ENCODE data around the gene EIF4G1.

Gene EIF4G1

GRCh38 chr3:184275961-184276910, 38.2 kb upstream of the EIF4G1 start, which contains the start of gene ECE2:
Gene ECE2, plus strand, starts transcription at chr3:184276022. Its CDS starts 132 bp downstream, at chr3:184276154.
- Histone ChIP-seq H4K20me1 (ENCODE audit: control insufficient read depth, insufficient read depth, low read depth, low read length) (no peaks in the 10 kb centered on the region), H3K79me2 (ENCODE audit: control insufficient read depth, low read length) (no peaks in the 10 kb centered on the region), H3K9me2 (replicated peaks; ENCODE audit: control insufficient read depth, low read length) (no peaks in the 10 kb centered on the region), H3K4me3 (ENCODE audit: low read length) (no peak within 1 kb of the TSS), H3K9me3 (ENCODE audit: control insufficient read depth, insufficient read depth, low read length) (no peaks in the 10 kb centered on the region), H3K27me3 (ENCODE audit: control insufficient read depth, low read length) (peaks cover 14% of the 10 kb centered on the region), H3K4me1 (ENCODE audit: control insufficient read depth, low read length) (no peaks in the 10 kb centered on the region), H3F3A (ENCODE audit: control insufficient read depth, insufficient read depth) (no peaks in the 10 kb centered on the region), H3K4me2 (ENCODE audit: low read length) (no peak within 1 kb of the TSS), H3K36me3 (ENCODE audit: control insufficient read depth, low read length) (no peaks in the 10 kb centered on the region), H3K27ac (ENCODE audit: low read depth, low read length) (no peak within 1 kb of the TSS)
- TF ChIP-seq EZH2phosphoT487 (IDR thresholded peaks at IDR 0.05; ENCODE audit: borderline replicate concordance, low read length): no peak
- TF ChIP-seq CTCF (IDR thresholded peaks at IDR 0.05; ENCODE audit: low read depth, low read length, poor library complexity, severe bottlenecking): no peak

- H3K27me3 ChIP-seq (ENCODE audit: control insufficient read depth, low read length): peaks cover 14% of the 10 kb centered on the region
Observed at GRCh38 chr3:184277366-184277765, 37.0 kb upstream of the EIF4G1 start.

GRCh38 chr3:184282941-184283340, 31.5 kb upstream of the EIF4G1 start:
- no peak for TF ChIP-seq EZH2phosphoT487 (IDR thresholded peaks at IDR 0.05; ENCODE audit: borderline replicate concordance, low read length)
- no peak for TF ChIP-seq CTCF (IDR thresholded peaks at IDR 0.05; ENCODE audit: low read depth, low read length, poor library complexity, severe bottlenecking)
- H3K27me3 ChIP-seq (ENCODE audit: control insufficient read depth, low read length): peaks cover 8% of the 10 kb centered on the region
- H3K27ac ChIP-seq (ENCODE audit: low read depth, low read length): no peak overlapping the region
- no peak overlapping the region for H3K4me2 ChIP-seq (ENCODE audit: low read length)
- no peaks in the 10 kb centered on the region for H3K9me3 ChIP-seq (ENCODE audit: control insufficient read depth, insufficient read depth, low read length)
- H3K79me2 ChIP-seq (ENCODE audit: control insufficient read depth, low read length): no peaks in the 10 kb centered on the region
- H3K9me2 ChIP-seq (replicated peaks; ENCODE audit: control insufficient read depth, low read length): no peaks in the 10 kb centered on the region
- no peaks in the 10 kb centered on the region for H3K36me3 ChIP-seq (ENCODE audit: control insufficient read depth, low read length)
- H3K4me1 ChIP-seq (ENCODE audit: control insufficient read depth, low read length): no peaks in the 10 kb centered on the region
- no peaks in the 10 kb centered on the region for H3F3A ChIP-seq (ENCODE audit: control insufficient read depth, insufficient read depth)
- H3K4me3 ChIP-seq (ENCODE audit: low read length): no peak overlapping the region
- H4K20me1 ChIP-seq (ENCODE audit: control insufficient read depth, insufficient read depth, low read depth, low read length): no peaks in the 10 kb centered on the region

More at GRCh38 chr3:184277366-184277765, 37.0 kb upstream of the EIF4G1 start:
- H3K79me2 ChIP-seq (ENCODE audit: control insufficient read depth, low read length): no peaks in the 10 kb centered on the region
- H3K9me3 ChIP-seq (ENCODE audit: control insufficient read depth, insufficient read depth, low read length): no peaks in the 10 kb centered on the region
- no peak for TF ChIP-seq CTCF (IDR thresholded peaks at IDR 0.05; ENCODE audit: low read depth, low read length, poor library complexity, severe bottlenecking)
- TF ChIP-seq EZH2phosphoT487 (IDR thresholded peaks at IDR 0.05; ENCODE audit: borderline replicate concordance, low read length): no peak
- H3K4me3 ChIP-seq (ENCODE audit: low read length): no peak overlapping the region
- no peak overlapping the region for H3K27ac ChIP-seq (ENCODE audit: low read depth, low read length)
- H4K20me1 ChIP-seq (ENCODE audit: control insufficient read depth, insufficient read depth, low read depth, low read length): no peaks in the 10 kb centered on the region
- H3K4me1 ChIP-seq (ENCODE audit: control insufficient read depth, low read length): no peaks in the 10 kb centered on the region
- no peaks in the 10 kb centered on the region for H3K36me3 ChIP-seq (ENCODE audit: control insufficient read depth, low read length)
- H3K4me2 ChIP-seq (ENCODE audit: low read length): no peak overlapping the region
- H3F3A ChIP-seq (ENCODE audit: control insufficient read depth, insufficient read depth): no peaks in the 10 kb centered on the region
- no peaks in the 10 kb centered on the region for H3K9me2 ChIP-seq (replicated peaks; ENCODE audit: control insufficient read depth, low read length)
